ENCODE data around the gene SECTM1.
"Not testable (repeated sequence)": the region's sequence is repeated elsewhere in the genome, so short reads cannot be mapped to it uniquely, and the experiment has no call there.

Gene SECTM1

DNA sequence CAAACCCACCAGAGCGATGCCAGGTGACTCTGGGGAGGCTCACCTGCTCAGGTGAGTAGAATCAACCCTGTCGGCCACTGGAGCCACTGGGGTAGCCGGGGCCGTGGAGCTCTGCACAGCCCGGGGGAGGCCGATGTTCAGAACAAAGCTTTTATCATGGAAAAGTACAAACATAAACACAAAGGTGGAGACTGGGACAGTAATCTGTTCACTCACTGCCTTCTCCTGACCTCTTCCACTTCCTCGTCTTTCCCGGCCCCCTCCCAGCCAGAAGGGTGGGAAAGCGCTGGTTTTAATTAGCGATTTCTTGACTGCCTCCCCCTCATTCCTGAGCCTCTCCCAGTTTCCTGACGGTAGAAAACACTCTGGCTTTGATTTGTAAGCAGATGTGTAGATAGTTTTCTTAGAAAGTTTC lies 15.7 kb upstream of the SECTM1 start:
- in situ Hi-C loops (cut with MboI; ENCODE audit: low sequenced_read_pairs, unreplicated experiment) = no loop called here
- DNase-seq (ENCODE audit: low spot score) = no peak
- TF ChIP-seq, protein P1, sequence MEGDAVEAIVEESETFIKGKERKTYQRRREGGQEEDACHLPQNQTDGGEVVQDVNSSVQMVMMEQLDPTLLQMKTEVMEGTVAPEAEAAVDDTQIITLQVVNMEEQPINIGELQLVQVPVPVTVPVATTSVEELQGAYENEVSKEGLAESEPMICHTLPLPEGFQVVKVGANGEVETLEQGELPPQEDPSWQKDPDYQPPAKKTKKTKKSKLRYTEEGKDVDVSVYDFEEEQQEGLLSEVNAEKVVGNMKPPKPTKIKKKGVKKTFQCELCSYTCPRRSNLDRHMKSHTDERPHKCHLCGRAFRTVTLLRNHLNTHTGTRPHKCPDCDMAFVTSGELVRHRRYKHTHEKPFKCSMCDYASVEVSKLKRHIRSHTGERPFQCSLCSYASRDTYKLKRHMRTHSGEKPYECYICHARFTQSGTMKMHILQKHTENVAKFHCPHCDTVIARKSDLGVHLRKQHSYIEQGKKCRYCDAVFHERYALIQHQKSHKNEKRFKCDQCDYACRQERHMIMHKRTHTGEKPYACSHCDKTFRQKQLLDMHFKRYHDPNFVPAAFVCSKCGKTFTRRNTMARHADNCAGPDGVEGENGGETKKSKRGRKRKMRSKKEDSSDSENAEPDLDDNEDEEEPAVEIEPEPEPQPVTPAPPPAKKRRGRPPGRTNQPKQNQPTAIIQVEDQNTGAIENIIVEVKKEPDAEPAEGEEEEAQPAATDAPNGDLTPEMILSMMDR (IDR thresholded peaks at IDR 0.05; ENCODE audit: borderline replicate concordance, control extremely low read depth, extremely low read depth, insufficient read depth, missing control alignments) = no peak

DNA sequence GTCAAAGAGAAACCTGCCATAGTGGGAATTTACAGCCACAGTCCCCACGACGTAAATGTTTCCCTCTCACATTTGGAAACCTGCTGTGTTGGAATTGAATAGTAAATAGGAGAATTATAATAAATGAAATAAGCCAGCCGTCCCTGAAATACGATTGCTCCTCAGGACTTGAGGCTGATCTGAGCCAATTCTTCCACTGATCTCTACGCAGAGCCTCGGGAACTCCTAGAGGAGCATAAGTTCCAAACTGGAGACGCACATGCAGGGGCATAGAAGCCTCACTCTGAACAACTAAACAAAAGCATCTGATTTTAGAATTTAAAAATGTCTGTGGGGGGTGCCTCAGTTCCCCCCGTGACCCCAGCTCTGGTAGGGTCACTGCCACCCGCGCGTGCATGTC lies 15.3 kb upstream of the SECTM1 start:
- TF ChIP-seq, protein P1 (IDR thresholded peaks at IDR 0.05; ENCODE audit: borderline replicate concordance, control extremely low read depth, extremely low read depth, insufficient read depth, missing control alignments) = no peak
- in situ Hi-C loops (cut with MboI; ENCODE audit: low sequenced_read_pairs, unreplicated experiment) = no loop called here

DNA sequence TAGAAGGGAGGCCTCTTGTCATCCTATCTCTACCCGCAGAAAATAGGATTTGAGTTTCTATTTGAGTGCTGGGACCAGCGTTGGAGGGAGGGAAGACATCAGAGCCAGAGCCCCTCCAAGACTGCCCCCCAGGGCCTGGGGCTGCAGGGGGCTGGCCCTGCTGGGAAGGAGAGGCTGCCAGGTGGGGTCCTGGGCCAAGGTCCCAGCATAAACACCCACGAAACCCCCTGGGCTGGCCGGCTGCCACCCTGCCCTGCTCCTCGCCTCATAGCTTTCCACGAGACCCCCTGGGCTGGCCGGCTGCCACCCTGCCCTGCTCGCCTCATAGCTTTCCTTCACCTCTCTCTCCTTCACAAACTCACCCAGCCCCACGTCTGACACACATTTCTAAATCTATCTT lies 14.9 kb upstream of the SECTM1 start:
- no peak for DNase-seq (ENCODE audit: low spot score)
- in situ Hi-C loops (cut with MboI; ENCODE audit: low sequenced_read_pairs, unreplicated experiment) = no loop called here
- TF ChIP-seq, protein P1 (IDR thresholded peaks at IDR 0.05; ENCODE audit: borderline replicate concordance, control extremely low read depth, extremely low read depth, insufficient read depth, missing control alignments) = no peak

More for the DNA sequence above, 15.3 kb upstream of the SECTM1 start:
- no peak for DNase-seq (ENCODE audit: low spot score)

DNA sequence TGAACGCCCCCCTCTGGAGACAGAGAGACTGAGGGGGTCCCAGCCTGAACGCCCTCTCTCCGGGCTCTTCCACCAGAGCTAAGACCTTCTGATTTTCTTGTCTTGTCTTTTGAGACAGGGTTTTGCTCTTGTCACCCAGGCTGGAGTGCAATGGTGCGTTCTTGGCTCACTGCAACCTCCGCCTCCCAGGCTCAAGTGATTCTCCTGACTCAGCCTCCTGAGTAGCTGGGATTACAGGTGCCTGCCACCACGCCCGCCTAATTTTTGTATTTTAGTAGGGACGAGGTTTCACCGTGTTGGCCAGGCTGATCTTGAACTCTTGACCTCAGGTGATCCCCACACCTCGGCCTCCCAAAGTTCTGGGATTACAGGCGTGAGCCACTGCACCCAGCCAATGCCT lies 14.4 kb upstream of the SECTM1 start:
- in situ Hi-C loops (cut with MboI; ENCODE audit: low sequenced_read_pairs, unreplicated experiment); DNase-seq (ENCODE audit: low spot score): not testable (repeated sequence)

DNA sequence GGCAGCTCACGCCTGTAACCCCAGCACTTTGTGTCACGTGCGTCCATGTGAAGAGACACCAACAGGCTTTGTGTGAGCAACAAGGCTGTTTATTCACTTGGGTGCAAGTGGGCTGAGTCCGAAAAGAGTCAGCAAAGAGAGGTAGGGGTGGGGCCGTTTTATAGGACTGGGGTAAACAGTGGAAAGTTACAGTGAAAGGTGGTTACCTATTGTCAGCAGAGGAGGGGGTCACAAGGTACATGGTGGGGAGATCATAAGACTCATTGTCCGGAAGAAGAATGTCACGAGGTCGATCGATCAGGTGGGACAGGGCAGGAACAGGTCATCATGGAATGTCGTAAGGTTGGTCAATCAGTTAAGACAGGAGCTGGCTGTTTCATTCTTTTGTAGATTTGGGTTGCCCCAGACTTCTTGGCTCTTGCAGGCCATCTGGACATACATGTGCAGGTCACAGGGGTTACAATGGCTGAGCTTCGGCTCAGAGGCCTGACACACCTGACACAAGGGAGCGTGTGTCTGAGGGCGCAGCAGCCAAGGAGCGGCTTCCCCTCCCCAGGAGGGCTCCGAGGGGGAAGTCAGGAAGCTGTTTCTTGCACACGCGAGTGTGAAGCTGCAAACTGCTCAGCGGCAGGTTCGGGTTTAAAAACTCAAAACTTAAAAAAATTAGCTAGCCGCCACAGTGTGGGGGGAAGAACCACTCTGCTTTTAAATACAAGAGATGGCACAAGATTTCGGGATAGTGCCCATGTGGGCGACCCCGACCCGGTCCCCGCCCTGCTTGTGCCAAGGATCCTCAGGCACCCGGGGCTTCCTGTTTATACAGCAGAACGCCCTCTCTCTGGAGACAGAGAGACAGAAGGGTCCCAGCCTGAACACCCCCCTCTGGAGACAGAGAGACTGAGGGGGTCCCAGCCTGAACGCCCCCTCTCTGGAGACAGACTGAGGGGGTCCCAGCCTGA lies 13.1 kb upstream of the SECTM1 start:
- TF ChIP-seq, protein P1 (IDR thresholded peaks at IDR 0.05; ENCODE audit: borderline replicate concordance, control extremely low read depth, extremely low read depth, insufficient read depth, missing control alignments) = no peak
- in situ Hi-C loops (cut with MboI; ENCODE audit: low sequenced_read_pairs, unreplicated experiment) = no loop called here
- DNase-seq (ENCODE audit: low spot score) = no peak

DNA sequence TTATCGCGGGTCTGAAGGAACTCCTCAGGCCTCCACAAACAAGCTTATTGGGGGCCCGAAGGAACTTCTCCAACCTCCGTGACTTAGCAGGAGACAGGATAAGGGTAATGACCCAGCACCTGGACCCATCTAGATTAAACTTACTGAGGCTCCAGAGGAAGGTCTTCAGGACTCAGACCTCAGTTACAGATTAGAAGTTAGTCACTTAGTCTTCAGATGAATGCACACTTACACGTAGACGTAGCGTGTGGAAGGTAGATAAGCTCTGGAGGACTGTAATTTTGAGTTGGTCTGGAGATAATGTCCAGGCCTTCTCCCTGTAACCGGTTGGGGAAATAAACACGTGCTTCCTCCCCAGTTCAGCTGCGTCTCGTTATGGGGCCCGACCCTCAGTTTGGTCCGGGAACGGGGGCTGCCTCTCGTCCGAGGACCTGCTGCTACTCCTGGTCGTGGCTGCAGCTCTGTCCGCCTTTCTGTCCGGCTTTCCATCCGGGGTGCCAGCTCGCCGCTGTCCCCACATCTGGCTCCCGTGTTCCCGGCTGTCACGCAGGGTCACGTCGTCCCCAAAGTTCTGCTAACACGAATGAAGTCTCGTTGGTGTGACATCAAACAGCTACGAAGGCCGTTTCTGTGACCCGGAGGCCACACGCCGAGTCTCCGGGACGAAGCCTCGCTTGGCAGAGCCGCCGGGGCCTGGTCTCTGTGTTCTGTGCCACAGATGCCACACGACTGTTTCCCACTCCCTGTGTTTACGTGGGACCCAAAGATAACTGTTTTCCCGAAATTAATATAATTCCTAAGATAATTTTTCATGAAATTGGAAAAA lies 11.8 kb upstream of the SECTM1 start:
- TF ChIP-seq, protein P1 (IDR thresholded peaks at IDR 0.05; ENCODE audit: borderline replicate concordance, control extremely low read depth, extremely low read depth, insufficient read depth, missing control alignments) = no peak
- no peak for DNase-seq (ENCODE audit: low spot score)
- in situ Hi-C loops (cut with MboI; ENCODE audit: low sequenced_read_pairs, unreplicated experiment) = no loop called here
